K562 (cell line): Measurements from ENCODE around the gene RAB3C. TPM values are rescaled to one million over a fixed set of nuclear protein-coding genes. Genes with fewer than 3 reads are reported as not detected.
A peak's percentile ranks its signal among the peaks of the same experiment; 100 is the strongest.

Source experiments
- GABPB2 ChIP-seq: fragments of 250-450 bp; sonication (Bioruptor Pico); conservative IDR thresholded peaks from 2 replicates; pipeline ENCODE4 v1.5.1; 2021; ENCODE audit warnings: mild to moderate bottlenecking
- HOXB6 ChIP-seq: fragments of 250-450 bp; sonication (Bioruptor Pico); IDR thresholded peaks from 2 replicates; pipeline ENCODE4 v1.5.1; 2022; ENCODE audit warnings: mild to moderate bottlenecking, borderline replicate concordance
- NRF1 ChIP-seq, 2 experiments: fragments of 450-650 bp; IDR thresholded peaks in 1 of 2; conservative IDR thresholded peaks in 1 of 2; 2 replicates each; pipeline ENCODE4 v1.6.1; 2014; ENCODE audit warnings: mild to moderate bottlenecking in 2 of 2
- RFX1 ChIP-seq: fragments of 450-650 bp; IDR thresholded peaks from 2 replicates; pipeline ENCODE4 v1.6.1; 2016; ENCODE audit warnings: mild to moderate bottlenecking, moderate library complexity
- ZC3H11A ChIP-seq: IDR thresholded peaks from 2 replicates; pipeline ENCODE4 v1.6.1; 2012; ENCODE audit warnings: low read depth, low read length, improper control_type of control experiment
- polyA plus RNA-seq, 8 experiments: library from polyadenylated mRNA; depleted of rRNA in 4 of 8; stranded (reverse) in 5 of 8; unstranded in 3 of 8; fragments of >200 nt; fragmentation: Nextera tagmentation in 2 of 8; fragmentation: Illumina TruSeq in 1 of 8; extraction: Ambion mirVana in 2 of 8; extraction: Trizol in 1 of 8; gene quantifications; 2 replicates each; pipeline versions ENCODE4 v1.2.1 to v1.2.3, GENCODE V29; 2011 to 2014; ENCODE audit warnings: inconsistent platforms in 1 of 8, missing spikeins in 1 of 8
- total RNA-seq, 7 experiments: library from RNA; depleted of rRNA in 6 of 7; stranded (reverse); fragments of >200 nt in 6 of 7; fragmentation: Illumina TruSeq in 2 of 7; extraction: Trizol in 2 of 7; gene quantifications; 2 replicates each; pipeline versions ENCODE4 v1.2.1 to v1.2.3, GENCODE V29; 2011 to 2021; ENCODE audit warnings: low replicate concordance in 1 of 7
- TF ChIP-seq, protein P1 (sequence below): sonication (generic); formaldehyde crosslinking; IDR thresholded peaks from 2 replicates; pipeline ENCODE4 v1.8.0; 2023; ENCODE audit warnings: missing genetic modification reagents, mild to moderate bottlenecking, borderline replicate concordance
- TF ChIP-seq, protein P2 (sequence below), 2 experiments: fragments of 450-650 bp; IDR thresholded peaks; 2 replicates each; pipeline ENCODE4 v1.6.1; 2018; ENCODE audit warnings: mild to moderate bottlenecking in 2 of 2, low read depth in 1 of 2; ENCODE audit not compliant: partially characterized antibody in 2 of 2
- TF ChIP-seq, protein P3 (sequence below): fragments of 450-650 bp; IDR thresholded peaks from 2 replicates; pipeline ENCODE4 v1.6.1; 2016; ENCODE audit warnings: borderline replicate concordance

The RAB3C gene
- total and polyA plus RNA-seq, 9 of the 15 experiments (the other 6 are each of a cell fraction or from before 2014, with no cell fraction given), result not detected

DNA sequence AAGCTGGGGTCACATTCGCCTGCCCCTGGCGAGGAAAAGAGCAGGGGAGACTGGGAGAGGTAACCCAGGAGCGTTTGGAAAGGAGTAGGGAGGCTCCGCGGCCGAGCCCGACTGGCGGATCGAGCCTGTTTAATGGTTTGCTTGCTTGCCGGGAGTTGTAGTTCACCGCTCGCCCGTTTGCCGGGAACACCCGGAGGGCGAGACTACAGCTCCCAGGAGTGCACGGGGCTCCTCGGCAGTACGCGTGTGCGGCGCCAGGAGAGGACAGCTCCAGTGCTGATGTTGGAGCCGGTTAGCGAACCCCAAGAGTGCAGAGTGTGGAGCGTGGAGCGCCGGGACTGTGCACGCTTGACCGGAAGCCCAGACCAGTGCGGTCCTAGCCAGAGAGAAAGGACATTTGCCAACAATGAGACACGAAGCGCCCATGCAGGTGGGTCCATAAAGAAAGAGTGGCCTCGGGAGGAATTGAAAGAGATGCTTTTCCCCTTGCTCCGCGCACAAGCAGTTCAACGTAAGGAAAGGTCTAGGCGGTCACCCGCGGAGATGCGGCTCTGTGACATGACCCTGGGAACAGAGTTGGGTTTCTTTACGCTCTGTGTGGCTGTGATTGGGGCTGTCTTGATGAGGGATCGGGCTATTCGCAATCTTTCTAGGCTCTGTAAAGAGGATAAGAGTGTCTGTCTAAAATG is at the start of gene RAB3C (continued):
- TF ChIP-seq, protein P1, sequence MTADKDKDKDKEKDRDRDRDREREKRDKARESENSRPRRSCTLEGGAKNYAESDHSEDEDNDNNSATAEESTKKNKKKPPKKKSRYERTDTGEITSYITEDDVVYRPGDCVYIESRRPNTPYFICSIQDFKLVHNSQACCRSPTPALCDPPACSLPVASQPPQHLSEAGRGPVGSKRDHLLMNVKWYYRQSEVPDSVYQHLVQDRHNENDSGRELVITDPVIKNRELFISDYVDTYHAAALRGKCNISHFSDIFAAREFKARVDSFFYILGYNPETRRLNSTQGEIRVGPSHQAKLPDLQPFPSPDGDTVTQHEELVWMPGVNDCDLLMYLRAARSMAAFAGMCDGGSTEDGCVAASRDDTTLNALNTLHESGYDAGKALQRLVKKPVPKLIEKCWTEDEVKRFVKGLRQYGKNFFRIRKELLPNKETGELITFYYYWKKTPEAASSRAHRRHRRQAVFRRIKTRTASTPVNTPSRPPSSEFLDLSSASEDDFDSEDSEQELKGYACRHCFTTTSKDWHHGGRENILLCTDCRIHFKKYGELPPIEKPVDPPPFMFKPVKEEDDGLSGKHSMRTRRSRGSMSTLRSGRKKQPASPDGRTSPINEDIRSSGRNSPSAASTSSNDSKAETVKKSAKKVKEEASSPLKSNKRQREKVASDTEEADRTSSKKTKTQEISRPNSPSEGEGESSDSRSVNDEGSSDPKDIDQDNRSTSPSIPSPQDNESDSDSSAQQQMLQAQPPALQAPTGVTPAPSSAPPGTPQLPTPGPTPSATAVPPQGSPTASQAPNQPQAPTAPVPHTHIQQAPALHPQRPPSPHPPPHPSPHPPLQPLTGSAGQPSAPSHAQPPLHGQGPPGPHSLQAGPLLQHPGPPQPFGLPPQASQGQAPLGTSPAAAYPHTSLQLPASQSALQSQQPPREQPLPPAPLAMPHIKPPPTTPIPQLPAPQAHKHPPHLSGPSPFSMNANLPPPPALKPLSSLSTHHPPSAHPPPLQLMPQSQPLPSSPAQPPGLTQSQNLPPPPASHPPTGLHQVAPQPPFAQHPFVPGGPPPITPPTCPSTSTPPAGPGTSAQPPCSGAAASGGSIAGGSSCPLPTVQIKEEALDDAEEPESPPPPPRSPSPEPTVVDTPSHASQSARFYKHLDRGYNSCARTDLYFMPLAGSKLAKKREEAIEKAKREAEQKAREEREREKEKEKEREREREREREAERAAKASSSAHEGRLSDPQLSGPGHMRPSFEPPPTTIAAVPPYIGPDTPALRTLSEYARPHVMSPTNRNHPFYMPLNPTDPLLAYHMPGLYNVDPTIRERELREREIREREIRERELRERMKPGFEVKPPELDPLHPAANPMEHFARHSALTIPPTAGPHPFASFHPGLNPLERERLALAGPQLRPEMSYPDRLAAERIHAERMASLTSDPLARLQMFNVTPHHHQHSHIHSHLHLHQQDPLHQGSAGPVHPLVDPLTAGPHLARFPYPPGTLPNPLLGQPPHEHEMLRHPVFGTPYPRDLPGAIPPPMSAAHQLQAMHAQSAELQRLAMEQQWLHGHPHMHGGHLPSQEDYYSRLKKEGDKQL (CRISPR knock-in tag), result no peak
- TF ChIP-seq GABPB2, result no peak
- TF ChIP-seq RFX1, result no peak
- TF ChIP-seq, protein P2, sequence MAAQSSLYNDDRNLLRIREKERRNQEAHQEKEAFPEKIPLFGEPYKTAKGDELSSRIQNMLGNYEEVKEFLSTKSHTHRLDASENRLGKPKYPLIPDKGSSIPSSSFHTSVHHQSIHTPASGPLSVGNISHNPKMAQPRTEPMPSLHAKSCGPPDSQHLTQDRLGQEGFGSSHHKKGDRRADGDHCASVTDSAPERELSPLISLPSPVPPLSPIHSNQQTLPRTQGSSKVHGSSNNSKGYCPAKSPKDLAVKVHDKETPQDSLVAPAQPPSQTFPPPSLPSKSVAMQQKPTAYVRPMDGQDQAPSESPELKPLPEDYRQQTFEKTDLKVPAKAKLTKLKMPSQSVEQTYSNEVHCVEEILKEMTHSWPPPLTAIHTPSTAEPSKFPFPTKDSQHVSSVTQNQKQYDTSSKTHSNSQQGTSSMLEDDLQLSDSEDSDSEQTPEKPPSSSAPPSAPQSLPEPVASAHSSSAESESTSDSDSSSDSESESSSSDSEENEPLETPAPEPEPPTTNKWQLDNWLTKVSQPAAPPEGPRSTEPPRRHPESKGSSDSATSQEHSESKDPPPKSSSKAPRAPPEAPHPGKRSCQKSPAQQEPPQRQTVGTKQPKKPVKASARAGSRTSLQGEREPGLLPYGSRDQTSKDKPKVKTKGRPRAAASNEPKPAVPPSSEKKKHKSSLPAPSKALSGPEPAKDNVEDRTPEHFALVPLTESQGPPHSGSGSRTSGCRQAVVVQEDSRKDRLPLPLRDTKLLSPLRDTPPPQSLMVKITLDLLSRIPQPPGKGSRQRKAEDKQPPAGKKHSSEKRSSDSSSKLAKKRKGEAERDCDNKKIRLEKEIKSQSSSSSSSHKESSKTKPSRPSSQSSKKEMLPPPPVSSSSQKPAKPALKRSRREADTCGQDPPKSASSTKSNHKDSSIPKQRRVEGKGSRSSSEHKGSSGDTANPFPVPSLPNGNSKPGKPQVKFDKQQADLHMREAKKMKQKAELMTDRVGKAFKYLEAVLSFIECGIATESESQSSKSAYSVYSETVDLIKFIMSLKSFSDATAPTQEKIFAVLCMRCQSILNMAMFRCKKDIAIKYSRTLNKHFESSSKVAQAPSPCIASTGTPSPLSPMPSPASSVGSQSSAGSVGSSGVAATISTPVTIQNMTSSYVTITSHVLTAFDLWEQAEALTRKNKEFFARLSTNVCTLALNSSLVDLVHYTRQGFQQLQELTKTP (IDR thresholded peaks at IDR 0.05; ENCODE audit: low read depth in 1 of 2, partially characterized antibody in 2 of 2), result peak in 1 of 2 experiments; percentile 92
- TF ChIP-seq NRF1 (conservative IDR thresholded peaks at IDR 0.05 in 1 of 2, IDR thresholded peaks at IDR 0.05 in 1 of 2), result peak; percentile 42 to 66; a peak in 3 of 4 replicates
- no peak for TF ChIP-seq HOXB6 (CRISPR knock-in tag)
- TF ChIP-seq, protein P3, sequence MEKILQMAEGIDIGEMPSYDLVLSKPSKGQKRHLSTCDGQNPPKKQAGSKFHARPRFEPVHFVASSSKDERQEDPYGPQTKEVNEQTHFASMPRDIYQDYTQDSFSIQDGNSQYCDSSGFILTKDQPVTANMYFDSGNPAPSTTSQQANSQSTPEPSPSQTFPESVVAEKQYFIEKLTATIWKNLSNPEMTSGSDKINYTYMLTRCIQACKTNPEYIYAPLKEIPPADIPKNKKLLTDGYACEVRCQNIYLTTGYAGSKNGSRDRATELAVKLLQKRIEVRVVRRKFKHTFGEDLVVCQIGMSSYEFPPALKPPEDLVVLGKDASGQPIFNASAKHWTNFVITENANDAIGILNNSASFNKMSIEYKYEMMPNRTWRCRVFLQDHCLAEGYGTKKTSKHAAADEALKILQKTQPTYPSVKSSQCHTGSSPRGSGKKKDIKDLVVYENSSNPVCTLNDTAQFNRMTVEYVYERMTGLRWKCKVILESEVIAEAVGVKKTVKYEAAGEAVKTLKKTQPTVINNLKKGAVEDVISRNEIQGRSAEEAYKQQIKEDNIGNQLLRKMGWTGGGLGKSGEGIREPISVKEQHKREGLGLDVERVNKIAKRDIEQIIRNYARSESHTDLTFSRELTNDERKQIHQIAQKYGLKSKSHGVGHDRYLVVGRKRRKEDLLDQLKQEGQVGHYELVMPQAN, result no peak
- TF ChIP-seq ZC3H11A, result no peak
